Measurements from ENCODE around the gene CDC14A.

CDC14A gene

DNA sequence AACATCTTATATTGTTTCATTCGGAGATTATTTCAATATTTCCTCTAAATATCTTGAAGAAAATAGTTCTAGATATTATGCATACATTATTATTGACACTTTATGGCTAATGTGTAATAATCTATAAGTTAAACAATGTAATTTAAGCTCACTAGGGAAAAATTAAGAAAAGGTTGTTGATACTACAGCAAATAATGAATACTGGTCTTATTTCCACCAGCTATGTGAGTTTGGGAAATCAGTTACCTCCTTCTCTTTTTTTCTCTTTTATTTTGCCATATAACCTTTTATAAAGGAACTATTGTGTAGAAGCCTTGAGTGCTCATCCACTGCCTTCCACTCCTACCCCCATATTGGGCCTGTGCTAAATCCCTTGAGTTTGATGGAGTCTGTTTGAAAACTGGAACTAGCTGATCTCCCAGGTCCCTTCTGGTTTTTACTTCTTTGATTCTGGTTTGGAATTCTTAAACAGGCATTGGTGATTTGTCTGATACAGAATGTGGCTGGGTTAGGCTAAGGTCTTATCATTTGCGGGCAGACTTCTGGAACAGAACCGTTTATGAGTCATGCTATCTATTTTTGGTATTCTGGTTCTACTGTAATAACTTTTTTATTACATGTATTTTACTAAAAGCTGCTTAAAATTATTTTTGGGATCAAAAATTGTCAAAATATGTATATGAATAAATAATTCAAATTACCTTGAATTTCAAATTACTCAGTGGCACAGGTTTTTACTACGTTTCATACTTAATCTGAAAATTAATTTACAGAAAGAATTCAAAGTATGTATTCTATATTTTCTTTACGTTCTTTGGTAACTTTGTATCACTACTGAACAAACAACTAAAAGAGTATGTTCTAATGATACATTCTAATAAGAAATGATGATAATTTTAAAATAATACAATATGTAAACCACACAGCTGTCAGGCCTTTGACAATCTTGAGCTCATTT lies 5.0 kb upstream of the CDC14A start:
- Histone ChIP-seq H3K27me3 (ENCODE audit: insufficient read depth, low read depth) (no peaks in the 10 kb centered on the region), H2AFZ (ENCODE audit: low read depth) (no peak overlapping the region), H3K4me2 (no peak overlapping the region), H3K36me3 (ENCODE audit: insufficient read depth) (no peaks in the 10 kb centered on the region), H4K20me1 (ENCODE audit: insufficient read depth) (no peaks in the 10 kb centered on the region), H3K4me1 (ENCODE audit: low read depth, poor library complexity, severe bottlenecking) (no peaks in the 10 kb centered on the region), H3K9ac (no peak overlapping the region), H3K4me3 (IDR thresholded peaks at IDR 0.05; ENCODE audit: insufficient read depth, low read depth, low read length) (no peak overlapping the region), H3K27ac (no peak overlapping the region), H3K79me2 (ENCODE audit: insufficient read depth, low read depth) (no peaks in the 10 kb centered on the region)
- TF ChIP-seq, protein P1, sequence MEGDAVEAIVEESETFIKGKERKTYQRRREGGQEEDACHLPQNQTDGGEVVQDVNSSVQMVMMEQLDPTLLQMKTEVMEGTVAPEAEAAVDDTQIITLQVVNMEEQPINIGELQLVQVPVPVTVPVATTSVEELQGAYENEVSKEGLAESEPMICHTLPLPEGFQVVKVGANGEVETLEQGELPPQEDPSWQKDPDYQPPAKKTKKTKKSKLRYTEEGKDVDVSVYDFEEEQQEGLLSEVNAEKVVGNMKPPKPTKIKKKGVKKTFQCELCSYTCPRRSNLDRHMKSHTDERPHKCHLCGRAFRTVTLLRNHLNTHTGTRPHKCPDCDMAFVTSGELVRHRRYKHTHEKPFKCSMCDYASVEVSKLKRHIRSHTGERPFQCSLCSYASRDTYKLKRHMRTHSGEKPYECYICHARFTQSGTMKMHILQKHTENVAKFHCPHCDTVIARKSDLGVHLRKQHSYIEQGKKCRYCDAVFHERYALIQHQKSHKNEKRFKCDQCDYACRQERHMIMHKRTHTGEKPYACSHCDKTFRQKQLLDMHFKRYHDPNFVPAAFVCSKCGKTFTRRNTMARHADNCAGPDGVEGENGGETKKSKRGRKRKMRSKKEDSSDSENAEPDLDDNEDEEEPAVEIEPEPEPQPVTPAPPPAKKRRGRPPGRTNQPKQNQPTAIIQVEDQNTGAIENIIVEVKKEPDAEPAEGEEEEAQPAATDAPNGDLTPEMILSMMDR (conservative IDR thresholded peaks at IDR 0.05; ENCODE audit: low read depth, low read length), result no peak

DNA sequence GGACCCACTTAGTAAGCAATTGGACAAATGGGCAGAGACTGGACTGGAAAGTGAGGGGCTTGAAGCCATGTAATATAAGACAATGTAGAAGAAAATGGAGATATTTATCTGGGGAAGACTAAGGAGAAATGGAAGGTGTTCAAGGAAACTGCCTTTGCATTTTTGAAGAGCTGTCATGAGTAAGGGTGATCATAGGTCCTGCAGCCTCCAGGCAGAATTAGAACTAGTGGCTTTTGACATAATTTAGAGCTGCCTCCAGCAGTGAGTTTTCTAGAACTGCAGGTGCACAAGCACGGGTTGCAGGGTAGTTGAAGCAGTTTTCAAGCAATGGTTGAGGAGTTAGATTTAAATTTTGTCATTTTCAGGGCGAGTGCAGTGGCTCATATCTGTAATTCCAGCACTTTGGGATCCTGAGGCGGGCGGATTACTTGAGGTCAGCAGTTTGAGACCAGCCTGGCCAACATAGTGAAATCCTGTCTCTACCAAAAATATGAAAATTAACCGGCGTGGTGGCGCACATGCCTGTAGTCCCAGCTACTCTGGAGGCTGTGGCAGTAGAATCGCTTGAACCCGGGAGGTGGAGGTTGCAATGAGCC lies 3.7 kb upstream of the CDC14A start:
- Histone ChIP-seq H4K20me1 (ENCODE audit: insufficient read depth) (no peaks in the 10 kb centered on the region), H3K79me2 (ENCODE audit: insufficient read depth, low read depth) (no peaks in the 10 kb centered on the region), H3K9ac (no peak overlapping the region), H3K27me3 (ENCODE audit: insufficient read depth, low read depth) (no peaks in the 10 kb centered on the region), H2AFZ (ENCODE audit: low read depth) (no peak overlapping the region), H3K4me3 (IDR thresholded peaks at IDR 0.05; ENCODE audit: insufficient read depth, low read depth, low read length) (no peak overlapping the region), H3K36me3 (ENCODE audit: insufficient read depth) (no peaks in the 10 kb centered on the region), H3K27ac (no peak overlapping the region), H3K4me2 (no peak overlapping the region), H3K4me1 (ENCODE audit: low read depth, poor library complexity, severe bottlenecking) (peaks cover 2% of the 10 kb centered on the region)
- TF ChIP-seq, protein P1 (conservative IDR thresholded peaks at IDR 0.05; ENCODE audit: low read depth, low read length), result no peak

DNA sequence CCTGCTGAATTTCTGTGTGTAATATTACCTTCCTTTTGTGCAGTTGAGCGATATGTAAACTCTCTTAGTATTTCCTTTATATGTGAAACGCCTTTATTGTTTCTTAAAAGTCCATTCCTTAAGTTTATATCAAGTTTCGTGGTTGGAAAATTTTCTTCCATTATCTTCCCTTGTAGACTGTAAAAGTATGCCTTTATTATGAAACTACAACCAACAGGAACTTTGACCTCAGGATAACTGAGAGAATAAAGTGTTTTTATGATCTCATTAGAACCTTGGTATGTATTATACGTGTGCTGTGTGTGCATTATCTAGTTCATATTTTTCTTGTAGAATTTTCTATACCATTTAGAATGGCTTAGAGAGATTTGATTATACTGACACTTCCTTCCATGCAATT lies 3.1 kb upstream of the CDC14A start:
- Histone ChIP-seq H3K9ac (no peak overlapping the region), H3K27me3 (ENCODE audit: insufficient read depth, low read depth) (no peaks in the 10 kb centered on the region), H4K20me1 (ENCODE audit: insufficient read depth) (no peaks in the 10 kb centered on the region), H3K4me3 (IDR thresholded peaks at IDR 0.05; ENCODE audit: insufficient read depth, low read depth, low read length) (no peak overlapping the region), H3K79me2 (ENCODE audit: insufficient read depth, low read depth) (no peaks in the 10 kb centered on the region), H3K36me3 (ENCODE audit: insufficient read depth) (no peaks in the 10 kb centered on the region), H3K27ac (no peak overlapping the region), H3K4me2 (no peak overlapping the region), H3K4me1 (ENCODE audit: low read depth, poor library complexity, severe bottlenecking) (peaks cover 8% of the 10 kb centered on the region), H2AFZ (ENCODE audit: low read depth) (no peak overlapping the region)
- TF ChIP-seq, protein P1 (conservative IDR thresholded peaks at IDR 0.05; ENCODE audit: low read depth, low read length), result no peak

DNA sequence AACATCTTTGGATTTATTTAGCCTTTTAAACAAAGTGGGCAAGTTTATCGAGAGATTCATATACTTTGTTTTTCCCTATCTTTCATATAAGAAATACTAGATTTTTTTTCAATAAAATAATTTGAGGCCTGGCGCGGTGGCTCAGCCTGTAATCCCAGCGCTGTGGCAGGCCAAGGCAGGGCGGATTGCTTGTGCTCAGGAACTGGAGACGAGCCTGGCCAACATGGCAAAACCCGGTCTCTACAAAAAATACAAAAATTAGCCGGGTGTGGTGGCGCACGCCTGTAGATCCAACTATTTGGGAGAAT lies 1.6 kb upstream of the CDC14A start:
- TF ChIP-seq, protein P1 (conservative IDR thresholded peaks at IDR 0.05; ENCODE audit: low read depth, low read length), result no peak
- 0 out of 2 replicates have a peak, but pooled peaks cover 5% of the 10 kb centered on the region for H3K79me2 ChIP-seq (ENCODE audit: insufficient read depth, low read depth)
- no peaks in the 10 kb centered on the region for H4K20me1 ChIP-seq (ENCODE audit: insufficient read depth)
- H3K9ac ChIP-seq, result peak overlapping the region; percentile 53; the same call in 1 of the 2 replicates
- H3K27me3 ChIP-seq (ENCODE audit: insufficient read depth, low read depth), result no peaks in the 10 kb centered on the region
- peaks cover 23% of the 10 kb centered on the region for H3K4me1 ChIP-seq (ENCODE audit: low read depth, poor library complexity, severe bottlenecking)
- peak overlapping the region; percentile 58; the same call in 1 of the 2 replicates for H3K4me2 ChIP-seq
- peak overlapping the region; percentile 84 for H2AFZ ChIP-seq (ENCODE audit: low read depth)
- H3K27ac ChIP-seq, result peak overlapping the region; percentile 91
- H3K36me3 ChIP-seq (ENCODE audit: insufficient read depth), result no peaks in the 10 kb centered on the region
- H3K4me3 ChIP-seq (IDR thresholded peaks at IDR 0.05; ENCODE audit: insufficient read depth, low read depth, low read length), result no peak overlapping the region
